ENCODE data around the gene MCM7. TPM values are rescaled to one million over a fixed set of nuclear protein-coding genes. Genes with fewer than 3 reads are reported as not detected.

Gene MCM7
- total RNA-seq, 2 experiments from 2014 or later = 292 to 321 TPM

GRCh38 chr7:100102950-100103840 lies 2.0 kb upstream of the MCM7 start:
- H3K36me3 Mint-ChIP-seq (ENCODE audit: low read depth) = peaks cover 35% of the 10 kb centered on the region

DNA sequence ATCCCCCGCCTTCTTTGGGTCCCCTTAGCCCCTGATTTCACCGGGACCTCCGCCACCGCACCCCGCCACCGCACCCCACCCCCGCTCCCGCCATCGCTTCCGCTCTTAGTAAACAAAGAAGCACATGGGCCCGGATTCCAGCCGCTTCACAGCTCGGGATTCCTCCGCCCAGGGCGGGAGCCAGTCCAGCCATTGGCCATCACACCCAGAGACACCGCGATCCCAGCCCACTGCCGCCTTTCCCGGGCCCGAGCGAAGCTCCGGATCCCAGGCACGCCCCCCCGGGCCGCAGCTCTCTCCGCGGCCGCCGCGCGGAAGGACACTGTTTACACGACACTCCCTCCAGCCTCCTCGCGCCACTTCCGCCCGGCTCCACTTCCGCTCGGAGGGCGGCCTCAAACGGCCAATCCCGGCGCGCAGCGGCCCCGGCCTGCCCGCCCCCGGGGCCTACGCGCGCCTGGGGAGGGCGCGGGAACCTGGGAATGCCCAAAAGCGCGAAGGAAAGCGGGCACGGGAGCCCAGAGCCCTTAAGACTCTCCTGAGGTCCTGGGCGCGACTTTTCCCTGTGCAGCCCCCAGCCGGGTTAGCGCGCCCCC lies 679 bp downstream of the MCM7 start:
- peaks cover 48% of the 10 kb centered on the region for H3K4me1 Mint-ChIP-seq

More at GRCh38 chr7:100102950-100103840, 2.0 kb upstream of the MCM7 start:
- Mint-ChIP-seq H3K9me3 (no peaks in the 10 kb centered on the region), H3K27ac (peak overlapping the region; percentile 70), H3K4me3 (peak overlapping the region; percentile 91), H3K27me3 (no peaks in the 10 kb centered on the region), H3K4me1 (peaks cover 36% of the 10 kb centered on the region)
- ChIA-PET POLR2A (interaction anchor here (0.6 kb wide), 1 partner anchor 711 kb away, joined by 3 read pairs; no protein-coding TSS in a partner anchor), CTCF (interaction anchor here (0.6 to 3.8 kb wide), 8 partner anchors 11 to 173 kb away, joined by 3 to 26 read pairs (median 5); no protein-coding TSS in a partner anchor)
- DNase-seq = no peak

DNA sequence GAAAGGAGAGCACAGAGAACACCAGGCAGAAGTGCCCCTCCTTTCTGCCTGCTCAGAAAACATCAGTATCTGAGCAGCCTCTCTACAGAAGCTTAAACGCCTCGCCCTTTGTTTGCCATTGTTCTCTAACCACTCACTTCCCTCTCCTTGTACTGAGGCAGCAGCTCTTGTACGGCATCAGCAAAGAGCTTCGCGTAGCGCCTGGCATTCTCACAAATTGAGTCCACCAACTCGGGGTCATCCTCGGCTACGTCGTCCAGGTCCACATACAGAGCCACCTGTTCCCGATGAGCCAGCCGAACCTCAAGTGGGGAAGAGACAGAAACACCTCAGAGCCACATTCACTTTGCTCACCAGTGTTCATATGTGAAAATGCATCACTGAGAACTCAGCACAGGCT lies 1.7 kb downstream of the MCM7 start:
- peak overlapping the region; percentile 91 for H3K4me3 Mint-ChIP-seq
- no peak for DNase-seq
- ChIA-PET CTCF (interaction anchor here (0.6 to 0.9 kb wide), 3 partner anchors 9 to 68 kb away, joined by 4 to 7 read pairs (median 5); no protein-coding TSS in a partner anchor), POLR2A (interaction anchor here (1.2 to 1.3 kb wide), 2 partner anchors 11 to 27 kb away, joined by 3 to 4 read pairs; partner anchors contain the start of genes COPS6 and MBLAC1)
- H3K27ac Mint-ChIP-seq = peak overlapping the region; percentile 93
- H3K27me3 Mint-ChIP-seq = no peaks in the 10 kb centered on the region
- peaks cover 64% of the 10 kb centered on the region for H3K36me3 Mint-ChIP-seq (ENCODE audit: low read depth)
- peaks cover 48% of the 10 kb centered on the region for H3K4me1 Mint-ChIP-seq
- H3K9me3 Mint-ChIP-seq = no peaks in the 10 kb centered on the region

More for the DNA sequence above, 679 bp downstream of the MCM7 start:
- peak overlapping the region; percentile 91 for H3K4me3 Mint-ChIP-seq
- POLR2A ChIA-PET = interaction anchor here (1.2 to 1.6 kb wide), 3 partner anchors 10 to 26 kb away, joined by 3 to 10 read pairs (median 4); partner anchors contain the start of genes COPS6 and MBLAC1
- no peaks in the 10 kb centered on the region for H3K9me3 Mint-ChIP-seq
- no peaks in the 10 kb centered on the region for H3K27me3 Mint-ChIP-seq
- DNase-seq = peak; percentile 87
- H3K36me3 Mint-ChIP-seq (ENCODE audit: low read depth) = peaks cover 53% of the 10 kb centered on the region
- peak overlapping the region; percentile 93 for H3K27ac Mint-ChIP-seq
- CTCF ChIA-PET = interaction anchor here (0.6 to 3.8 kb wide), 13 partner anchors 11 to 110 kb away, joined by 3 to 26 read pairs (median 3); partner anchors contain the start of genes COPS6, MBLAC1 and ZSCAN21

GRCh38 chr7:100098913-100099312 lies 2.3 kb downstream of the MCM7 start:
- Mint-ChIP-seq H3K9me3 (no peaks in the 10 kb centered on the region), H3K36me3 (ENCODE audit: low read depth) (peaks cover 66% of the 10 kb centered on the region), H3K27me3 (no peaks in the 10 kb centered on the region), H3K4me3 (peak overlapping the region; percentile 91), H3K4me1 (peaks cover 48% of the 10 kb centered on the region), H3K27ac (peak overlapping the region; percentile 78)
- CTCF ChIA-PET = interaction anchor here (0.6 to 0.9 kb wide), 2 partner anchors 8 to 45 kb away, joined by 5 to 7 read pairs; no protein-coding TSS in a partner anchor
- no peak for DNase-seq
- POLR2A ChIA-PET = no interaction called here

- ChIA-PET CTCF (no interaction called here), POLR2A (no interaction called here)
- H3K4me1 Mint-ChIP-seq = peaks cover 51% of the 10 kb centered on the region
- H3K27ac Mint-ChIP-seq = no peak overlapping the region
- peaks cover 94% of the 10 kb centered on the region for H3K36me3 Mint-ChIP-seq (ENCODE audit: low read depth)
- H3K4me3 Mint-ChIP-seq = no peak overlapping the region
- H3K27me3 Mint-ChIP-seq = no peaks in the 10 kb centered on the region
- no peak for DNase-seq
- no peaks in the 10 kb centered on the region for H3K9me3 Mint-ChIP-seq
Observed at GRCh38 chr7:100095704-100096103, 5.5 kb downstream of the MCM7 start.

DNA sequence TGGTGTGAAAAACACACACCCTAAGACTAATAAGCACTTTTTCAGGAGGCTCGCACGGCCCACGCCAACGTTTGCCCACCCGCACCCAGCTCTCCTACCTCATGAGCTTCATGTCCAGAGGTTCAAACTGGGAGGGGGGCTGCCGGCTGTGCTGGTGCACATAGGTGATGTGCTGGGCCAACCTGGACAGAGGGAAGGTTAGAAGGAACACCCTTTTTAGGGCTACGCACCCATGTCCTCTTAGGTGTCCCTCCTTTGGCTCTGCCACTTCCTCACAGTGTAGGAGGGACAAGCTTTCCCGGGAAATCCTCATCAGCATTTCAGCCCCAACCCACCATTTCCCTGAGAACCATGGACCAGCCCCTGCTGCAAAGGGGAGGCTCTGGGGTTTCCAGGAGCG lies 5.9 kb downstream of the MCM7 start:
- ChIA-PET POLR2A (no interaction called here), CTCF (interaction anchor here (0.9 kb wide), 1 partner anchor 9 kb away, joined by 3 read pairs; no protein-coding TSS in a partner anchor)
- Mint-ChIP-seq H3K9me3 (no peaks in the 10 kb centered on the region), H3K36me3 (ENCODE audit: low read depth) (peaks cover 94% of the 10 kb centered on the region), H3K27ac (no peak overlapping the region), H3K27me3 (no peaks in the 10 kb centered on the region), H3K4me3 (no peak overlapping the region), H3K4me1 (peaks cover 52% of the 10 kb centered on the region)
- no peak for DNase-seq

GRCh38 chr7:100093925-100094486 lies 7.2 kb downstream of the MCM7 start:
- POLR2A ChIA-PET = no interaction called here
- Mint-ChIP-seq H3K4me1 (peaks cover 51% of the 10 kb centered on the region), H3K27me3 (no peaks in the 10 kb centered on the region), H3K9me3 (no peaks in the 10 kb centered on the region), H3K36me3 (ENCODE audit: low read depth) (peaks cover 89% of the 10 kb centered on the region), H3K4me3 (no peak overlapping the region), H3K27ac (no peak overlapping the region)
- CTCF ChIA-PET = interaction anchor here (1.7 kb wide), 1 partner anchor 12 kb away, joined by 5 read pairs; no protein-coding TSS in a partner anchor
- DNase-seq = no peak

DNA sequence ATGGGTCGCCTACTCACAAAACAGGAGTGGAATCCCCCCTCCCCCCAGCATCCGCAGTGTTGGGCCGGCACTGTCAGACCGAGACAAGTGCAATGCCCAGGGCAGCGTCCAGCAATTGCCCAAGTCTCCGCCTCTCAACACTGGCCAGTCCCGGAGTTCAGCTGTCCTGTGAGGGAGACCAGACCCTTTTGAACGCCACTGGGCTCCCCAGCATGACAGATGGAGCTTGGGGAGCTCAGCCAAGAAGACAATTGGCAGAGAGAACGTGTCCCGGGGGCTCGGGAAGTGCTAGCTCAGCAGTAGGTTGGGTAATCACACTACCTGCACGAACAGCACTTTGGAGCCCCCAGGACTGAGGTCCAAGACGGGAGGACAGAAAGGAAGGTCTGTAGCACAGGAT lies 7.7 kb downstream of the MCM7 start:
- no peak overlapping the region for H3K4me3 Mint-ChIP-seq
- H3K27ac Mint-ChIP-seq = no peak overlapping the region
- ChIA-PET POLR2A (no interaction called here), CTCF (interaction anchor here (0.6 to 1.7 kb wide), 2 partner anchors 11 to 171 kb away, joined by 3 to 5 read pairs; no protein-coding TSS in a partner anchor)
- DNase-seq = no peak
- H3K36me3 Mint-ChIP-seq (ENCODE audit: low read depth) = peaks cover 84% of the 10 kb centered on the region
- H3K27me3 Mint-ChIP-seq = no peaks in the 10 kb centered on the region
- no peaks in the 10 kb centered on the region for H3K9me3 Mint-ChIP-seq
- H3K4me1 Mint-ChIP-seq = peaks cover 47% of the 10 kb centered on the region

DNA sequence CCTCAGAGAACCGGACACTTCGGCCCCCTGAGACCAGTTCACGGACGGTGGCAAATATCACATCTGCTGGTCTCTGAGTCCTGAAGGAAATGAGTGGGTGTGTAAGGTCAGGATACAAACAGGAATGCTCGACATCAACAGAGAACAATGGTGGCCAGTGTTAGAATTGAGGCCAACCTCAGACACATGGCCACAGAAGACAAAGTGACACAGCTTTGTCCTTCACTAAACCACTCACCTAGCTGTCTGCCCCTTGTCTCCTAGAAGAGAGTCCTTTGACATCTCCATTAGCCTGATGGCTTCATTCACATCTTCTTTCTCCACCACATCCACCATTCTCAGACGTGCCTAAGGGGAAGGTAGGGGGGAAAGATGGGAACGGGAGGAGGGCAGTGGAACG lies 8.1 kb downstream of the MCM7 start:
- CTCF ChIA-PET = interaction anchor here (0.6 to 1.7 kb wide), 2 partner anchors 11 to 170 kb away, joined by 3 to 5 read pairs; no protein-coding TSS in a partner anchor
- Mint-ChIP-seq H3K9me3 (no peaks in the 10 kb centered on the region), H3K36me3 (ENCODE audit: low read depth) (peaks cover 80% of the 10 kb centered on the region), H3K27ac (no peak overlapping the region), H3K4me1 (peaks cover 48% of the 10 kb centered on the region), H3K4me3 (no peak overlapping the region), H3K27me3 (no peaks in the 10 kb centered on the region)
- DNase-seq = no peak
- POLR2A ChIA-PET = no interaction called here

- Mint-ChIP-seq H3K4me3 (no peak overlapping the region), H3K36me3 (ENCODE audit: low read depth) (peaks cover 68% of the 10 kb centered on the region), H3K9me3 (no peaks in the 10 kb centered on the region), H3K4me1 (peaks cover 46% of the 10 kb centered on the region), H3K27ac (peak overlapping the region; percentile 41), H3K27me3 (no peaks in the 10 kb centered on the region)
- ChIA-PET POLR2A (interaction anchor here (1.3 kb wide), 1 partner anchor 9 kb away, joined by 10 read pairs; the partner anchor contains the start of genes AP4M1 and MCM7), CTCF (interaction anchor here (0.8 to 1.4 kb wide), 2 partner anchors 8 to 9 kb away, joined by 7 read pairs; no protein-coding TSS in a partner anchor)
- DNase-seq = no peak
Observed at GRCh38 chr7:100091411-100092181, 9.6 kb downstream of the MCM7 start.

DNA sequence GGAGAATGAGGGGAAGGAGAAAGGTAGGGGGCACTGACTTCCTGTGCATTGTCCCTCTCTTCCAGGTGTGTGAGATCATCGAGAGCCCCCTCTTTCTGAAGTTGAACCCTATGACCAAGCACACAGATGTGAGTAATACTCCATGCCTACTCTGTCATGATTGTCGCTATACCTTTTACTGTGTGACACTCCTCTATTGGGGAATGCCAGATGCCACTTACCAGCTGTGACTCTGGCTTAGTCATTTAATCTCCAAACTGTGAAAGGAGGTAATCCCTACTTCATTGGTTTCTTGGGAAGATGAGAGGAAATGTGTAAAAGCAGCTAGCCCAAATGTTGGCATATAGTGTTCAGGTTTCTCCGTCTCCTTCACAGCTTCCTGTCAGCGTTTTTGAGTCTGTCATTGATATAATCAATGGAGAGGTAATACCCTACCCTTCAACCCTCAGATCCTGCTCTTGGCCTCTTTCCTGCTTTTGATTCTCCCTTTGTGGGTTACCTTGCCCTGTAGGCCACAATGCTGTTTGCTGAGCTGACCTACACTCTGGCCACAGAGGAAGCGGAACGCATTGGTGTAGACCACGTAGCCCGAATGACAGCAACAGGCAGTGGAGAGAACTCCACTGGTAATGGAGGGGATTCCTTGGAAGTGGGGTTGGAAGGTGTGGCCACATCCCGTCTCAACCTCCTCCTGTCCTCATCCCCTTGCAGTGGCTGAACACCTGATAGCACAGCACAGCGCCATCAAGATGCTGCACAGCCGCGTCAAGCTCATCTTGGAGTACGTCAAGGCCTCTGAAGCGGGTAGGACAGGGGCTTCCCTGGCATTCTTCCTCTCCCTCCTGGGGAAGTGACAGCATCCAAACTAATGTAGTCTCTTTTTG lies 10.4 kb downstream of the MCM7 start:
- no peak for DNase-seq
- ChIA-PET CTCF (interaction anchor here (0.6 to 1.4 kb wide), 7 partner anchors 8 to 173 kb away, joined by 3 to 7 read pairs (median 4); partner anchors contain the start of gene MCM7), POLR2A (interaction anchor here (1.3 kb wide), 1 partner anchor 10 kb away, joined by 10 read pairs; the partner anchor contains the start of genes AP4M1 and MCM7)
- no peaks in the 10 kb centered on the region for H3K9me3 Mint-ChIP-seq
- H3K27ac Mint-ChIP-seq = peak overlapping the region; percentile 41
- peaks cover 61% of the 10 kb centered on the region for H3K36me3 Mint-ChIP-seq (ENCODE audit: low read depth)
- H3K4me3 Mint-ChIP-seq = peak overlapping the region; percentile 89
- no peaks in the 10 kb centered on the region for H3K27me3 Mint-ChIP-seq
- H3K4me1 Mint-ChIP-seq = peaks cover 44% of the 10 kb centered on the region
